Subcutaneous adipose tissue (tissue), 4 donors: ENCODE results near the gene KIF25. TPM values are rescaled to one million over a fixed set of nuclear protein-coding genes. Genes with fewer than 3 reads are reported as not detected.

ENCODE experiments used
- total RNA-seq, 4 donors: library from RNA; depleted of rRNA; stranded (reverse); fragments of >200 nt; gene quantifications; one replicate each; pipeline ENCODE4 v1.1.0, GENCODE V29; 2016
- TF ChIP-seq, protein P1 (sequence below): fragments of 450-650 bp; IDR thresholded peaks from one replicate; pipeline ENCODE4 v1.5.1; 2016; ENCODE audit warnings: low read depth, mild to moderate bottlenecking, control low read depth, antibody characterized with exemption, moderate library complexity

The KIF25 gene
- total RNA-seq, 4 donors from 2014 or later, result 0.65 to 0.94 TPM; not detected in 2

DNA sequence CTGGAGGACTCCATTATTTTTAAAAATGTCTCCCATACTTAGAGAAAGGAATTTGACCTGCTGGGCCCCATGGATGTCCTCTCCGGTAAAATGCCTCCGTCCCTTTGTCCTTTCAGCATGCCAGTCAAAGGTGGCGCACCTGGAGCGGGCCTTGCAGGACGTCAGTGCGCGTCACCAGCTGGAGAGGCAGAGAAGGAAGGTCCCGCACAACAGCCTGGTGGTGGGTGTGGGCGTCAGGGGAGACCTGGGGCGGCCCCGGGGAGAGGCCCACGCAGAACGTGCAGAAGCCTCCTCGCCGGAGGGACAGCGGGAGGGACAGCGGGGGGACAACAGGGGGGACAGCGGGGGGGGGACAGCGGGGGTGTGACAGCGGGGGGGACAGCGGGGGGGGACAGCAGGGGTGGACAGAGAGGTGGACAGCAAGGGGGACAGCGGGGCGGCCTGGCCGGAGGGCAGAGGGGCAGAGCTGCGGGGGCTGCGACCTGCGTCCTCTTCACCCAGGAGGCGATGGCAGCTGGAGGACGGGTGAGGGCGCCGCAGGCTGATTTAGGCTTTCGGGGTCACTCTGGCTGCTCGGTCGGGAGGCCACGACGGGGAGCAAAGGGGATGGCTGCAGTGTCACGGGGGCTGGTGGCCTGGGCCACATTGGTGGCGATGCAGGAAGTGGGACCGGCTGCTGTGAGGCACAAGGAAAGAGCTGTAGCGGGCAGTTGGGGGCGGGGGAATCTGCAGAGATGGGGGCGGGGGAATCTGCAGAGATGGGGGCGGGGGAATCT, 859 bp upstream of the KIF25 start:
- TF ChIP-seq, protein P1, sequence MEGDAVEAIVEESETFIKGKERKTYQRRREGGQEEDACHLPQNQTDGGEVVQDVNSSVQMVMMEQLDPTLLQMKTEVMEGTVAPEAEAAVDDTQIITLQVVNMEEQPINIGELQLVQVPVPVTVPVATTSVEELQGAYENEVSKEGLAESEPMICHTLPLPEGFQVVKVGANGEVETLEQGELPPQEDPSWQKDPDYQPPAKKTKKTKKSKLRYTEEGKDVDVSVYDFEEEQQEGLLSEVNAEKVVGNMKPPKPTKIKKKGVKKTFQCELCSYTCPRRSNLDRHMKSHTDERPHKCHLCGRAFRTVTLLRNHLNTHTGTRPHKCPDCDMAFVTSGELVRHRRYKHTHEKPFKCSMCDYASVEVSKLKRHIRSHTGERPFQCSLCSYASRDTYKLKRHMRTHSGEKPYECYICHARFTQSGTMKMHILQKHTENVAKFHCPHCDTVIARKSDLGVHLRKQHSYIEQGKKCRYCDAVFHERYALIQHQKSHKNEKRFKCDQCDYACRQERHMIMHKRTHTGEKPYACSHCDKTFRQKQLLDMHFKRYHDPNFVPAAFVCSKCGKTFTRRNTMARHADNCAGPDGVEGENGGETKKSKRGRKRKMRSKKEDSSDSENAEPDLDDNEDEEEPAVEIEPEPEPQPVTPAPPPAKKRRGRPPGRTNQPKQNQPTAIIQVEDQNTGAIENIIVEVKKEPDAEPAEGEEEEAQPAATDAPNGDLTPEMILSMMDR, result no peak

DNA sequence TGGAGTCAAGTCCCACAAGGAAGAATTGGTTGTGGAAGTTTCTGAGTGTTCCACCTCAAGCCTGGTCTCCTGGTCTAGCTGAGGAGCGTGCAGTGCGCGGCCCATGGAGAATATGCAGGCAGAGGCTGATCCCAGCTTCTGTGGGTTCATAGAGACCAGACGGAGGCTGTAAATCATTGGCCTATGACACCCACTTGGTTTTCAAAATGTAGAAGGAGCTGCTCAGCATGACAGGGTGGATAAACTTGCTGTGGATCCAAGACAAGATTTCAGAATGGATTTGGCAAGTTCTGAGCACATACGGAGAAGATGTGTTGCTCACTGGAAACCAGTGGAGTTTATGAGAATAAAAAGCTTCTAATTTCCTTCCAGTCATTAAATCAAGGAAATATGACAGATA, 744 bp downstream of the KIF25 start:
- TF ChIP-seq, protein P1, result no peak

DNA sequence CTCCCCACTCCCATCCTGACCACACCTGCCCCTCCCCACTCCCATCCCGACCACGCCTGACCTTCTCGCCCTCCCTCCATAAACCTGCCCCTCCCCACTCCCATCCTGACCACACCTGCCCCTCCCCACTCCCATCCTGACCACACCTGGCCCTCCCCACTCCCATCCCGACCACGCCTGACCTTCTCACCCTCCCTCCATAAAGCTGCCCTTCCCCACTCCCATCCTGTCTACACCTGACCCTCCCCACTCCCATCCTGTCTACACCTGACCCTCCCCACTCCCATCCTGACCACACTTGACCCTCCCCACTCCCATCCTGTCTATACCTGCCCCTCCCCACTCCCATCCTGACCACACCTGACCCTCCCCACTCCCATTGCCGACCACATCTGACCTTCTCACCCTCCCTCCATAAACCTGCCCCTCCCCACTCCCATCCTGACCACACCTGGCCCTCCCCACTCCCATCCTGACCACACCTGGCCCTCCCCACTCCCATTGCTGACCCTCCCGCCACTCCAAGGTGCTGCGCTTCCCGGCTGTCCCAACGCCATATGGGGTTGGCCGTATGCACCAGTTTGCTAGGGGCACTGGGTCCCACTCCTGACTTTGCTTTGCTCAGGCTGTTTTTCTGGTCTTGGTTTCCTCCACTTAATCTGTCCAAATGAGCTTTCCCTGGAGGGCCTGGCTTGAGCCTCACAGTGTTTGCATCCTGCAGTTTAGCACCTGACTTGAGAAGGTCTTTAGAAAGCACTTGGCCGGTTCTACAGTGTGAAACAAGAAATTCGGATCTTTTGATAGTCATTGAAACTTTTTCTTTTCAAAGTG, 2.9 kb downstream of the KIF25 start:
- TF ChIP-seq, protein P1, result no peak

DNA sequence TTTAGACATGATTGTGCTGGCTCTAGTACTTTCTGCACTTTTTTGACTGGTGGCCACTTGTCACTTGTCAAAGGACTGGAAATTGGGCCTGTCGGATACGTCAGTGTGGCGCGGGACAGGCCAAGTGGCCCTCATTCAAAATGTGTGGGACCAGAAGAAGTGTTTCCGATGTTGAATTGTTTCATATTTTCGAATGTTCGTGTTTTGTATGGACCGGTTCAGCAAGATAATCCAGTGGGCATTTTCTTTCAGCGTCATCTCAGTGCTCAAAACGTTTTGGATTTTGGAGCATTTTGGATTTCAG, 3.5 kb downstream of the KIF25 start:
- TF ChIP-seq, protein P1, result no peak

DNA sequence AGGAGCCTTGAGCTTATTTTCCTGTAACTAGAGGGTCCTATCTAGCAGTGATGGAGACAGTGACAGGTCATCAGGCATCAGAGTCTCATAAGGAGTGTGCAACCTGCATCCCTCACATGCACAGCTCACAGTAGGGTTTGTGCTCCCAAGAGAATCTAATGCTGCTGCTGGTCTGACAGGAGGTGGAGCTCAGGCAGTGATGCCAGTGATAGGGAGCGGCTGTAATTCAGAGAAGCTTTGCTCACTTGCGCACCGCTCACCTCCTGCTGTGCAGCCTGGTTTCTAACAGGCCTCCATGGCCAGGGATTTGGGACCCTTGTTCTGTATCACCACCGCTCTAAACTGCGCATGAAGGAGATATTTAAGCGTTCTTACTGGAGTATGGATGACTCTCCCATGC, 5.3 kb downstream of the KIF25 start:
- TF ChIP-seq, protein P1, result no peak

DNA sequence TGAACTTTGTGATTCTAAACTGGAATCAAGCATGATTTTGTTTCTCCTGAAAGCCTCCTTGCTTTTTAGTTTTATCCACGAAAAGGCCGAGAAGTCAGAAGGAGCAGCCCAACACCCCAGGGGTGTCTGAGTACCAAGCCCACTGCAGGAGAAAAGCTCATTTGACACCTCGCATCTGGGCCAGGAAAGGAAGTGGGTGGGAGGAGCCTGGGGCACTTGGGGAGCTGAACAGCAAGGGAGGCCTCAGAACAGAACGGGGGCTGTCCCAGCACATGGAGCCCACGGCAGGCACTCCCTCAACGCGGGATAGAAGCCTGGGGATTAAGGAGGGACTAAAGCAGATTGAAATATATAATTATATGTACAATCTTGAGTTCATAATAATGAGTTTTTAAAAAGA, 6.6 kb downstream of the KIF25 start:
- TF ChIP-seq, protein P1, result no peak

DNA sequence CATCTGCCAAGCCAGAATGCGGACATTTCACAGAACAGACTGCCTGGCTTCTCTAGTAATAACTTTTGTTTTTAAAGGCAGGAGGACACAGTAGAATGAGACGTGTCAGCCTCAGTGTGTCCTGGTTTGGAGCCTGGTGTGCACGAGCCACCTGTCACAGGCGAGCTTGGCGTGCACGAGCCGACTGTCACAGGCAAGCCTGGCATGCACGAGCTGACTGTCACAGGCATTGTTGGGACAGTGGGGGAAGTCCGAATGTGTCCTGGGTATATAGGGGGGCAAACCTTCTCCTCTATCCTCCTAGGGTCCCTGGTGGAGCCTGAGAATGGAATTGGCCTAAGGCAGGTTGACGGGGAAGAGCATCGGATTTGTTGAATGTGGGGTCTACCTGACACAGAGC, 7.5 kb downstream of the KIF25 start:
- TF ChIP-seq, protein P1, result no peak
